ENCODE results near the gene PRPF4. TPM values are rescaled to one million over a fixed set of nuclear protein-coding genes. Genes with fewer than 3 reads are reported as not detected.

PRPF4 gene
- total and polyA plus RNA-seq, 9 donors: 16.5 to 25.2 (median 20.1) TPM

- H3K4me1 ChIP-seq (ENCODE audit: control insufficient read depth, insufficient read depth, low read length): no peaks in the 10 kb centered on the region
- no peaks in the 10 kb centered on the region for H3K9me3 ChIP-seq (replicated peaks; ENCODE audit: control insufficient read depth, low read depth, low read length)
- no peak for DNase-seq
- no peak overlapping the region for H3K27ac ChIP-seq (ENCODE audit: low read length)
- no peaks in the 10 kb centered on the region for H3K36me3 ChIP-seq (ENCODE audit: control insufficient read depth, insufficient read depth, low read length)
- no peak overlapping the region for H3K4me3 ChIP-seq (ENCODE audit: low read length)
- H3K27me3 ChIP-seq (ENCODE audit: control insufficient read depth, insufficient read depth, low read length): no peaks in the 10 kb centered on the region
- WGBS (ENCODE audit: insufficient coverage): 89% methylated on average over 2 of the region's 4 CpGs
Measured at GRCh38 chr9:113326230-113326629, 50.8 kb downstream of the PRPF4 start.

DNA sequence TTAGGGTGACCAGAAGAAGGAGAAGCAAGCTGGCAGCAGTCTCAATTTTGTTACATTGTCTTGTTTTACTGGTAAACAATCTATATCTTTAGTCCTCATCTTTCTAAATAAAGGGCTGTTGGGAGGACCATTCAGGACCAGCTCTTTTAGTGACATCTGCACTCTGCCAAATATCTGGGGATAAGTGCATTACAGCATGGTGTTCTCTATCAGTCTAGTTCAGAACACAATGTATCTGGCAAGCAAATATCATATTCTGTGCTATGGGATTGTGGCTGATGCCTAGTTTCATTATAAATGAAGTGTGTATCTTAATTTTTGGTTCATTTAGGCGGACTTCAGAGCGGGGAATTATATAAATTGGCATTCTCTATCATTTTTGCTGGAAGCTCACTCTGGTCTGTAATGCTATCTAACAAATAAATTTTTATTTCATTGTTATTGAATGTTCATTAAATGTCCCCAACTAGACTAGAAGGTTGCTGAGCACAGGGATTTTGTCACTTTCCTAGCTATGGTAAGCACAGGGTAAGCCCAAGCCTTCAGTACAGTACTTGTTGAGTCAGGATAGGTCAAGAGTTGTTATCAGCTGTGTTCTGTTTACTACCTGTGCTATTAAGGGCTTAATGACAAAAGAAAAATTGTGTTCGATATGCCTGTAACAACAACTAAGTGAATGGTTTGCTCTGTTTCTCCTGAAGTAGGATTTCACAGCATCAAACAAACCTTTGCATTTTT is 52.8 kb downstream of the PRPF4 start:
- Histone ChIP-seq H3K9me3 (replicated peaks; ENCODE audit: control insufficient read depth, low read depth, low read length) (no peaks in the 10 kb centered on the region), H3K27me3 (ENCODE audit: control insufficient read depth, insufficient read depth, low read length) (no peaks in the 10 kb centered on the region), H3K27ac (ENCODE audit: low read length) (no peak overlapping the region), H3K4me3 (ENCODE audit: low read length) (no peak overlapping the region), H3K36me3 (ENCODE audit: control insufficient read depth, insufficient read depth, low read length) (no peaks in the 10 kb centered on the region), H3K4me1 (ENCODE audit: control insufficient read depth, insufficient read depth, low read length) (no peaks in the 10 kb centered on the region)
- WGBS (ENCODE audit: insufficient coverage): no CpG with 5 or more reads among the region's 3 CpGs
- no peak for DNase-seq

GRCh38 chr9:113331780-113332179 is 56.3 kb downstream of the PRPF4 start:
- no peaks in the 10 kb centered on the region for H3K4me1 ChIP-seq (ENCODE audit: control insufficient read depth, insufficient read depth, low read length)
- no peaks in the 10 kb centered on the region for H3K9me3 ChIP-seq (replicated peaks; ENCODE audit: control insufficient read depth, low read depth, low read length)
- H3K36me3 ChIP-seq (ENCODE audit: control insufficient read depth, insufficient read depth, low read length): no peaks in the 10 kb centered on the region
- DNase-seq: no peak
- H3K27ac ChIP-seq (ENCODE audit: low read length): no peak overlapping the region
- H3K27me3 ChIP-seq (ENCODE audit: control insufficient read depth, insufficient read depth, low read length): no peaks in the 10 kb centered on the region
- 40% methylated on average over 1 of the region's 4 CpGs for WGBS (ENCODE audit: insufficient coverage)
- H3K4me3 ChIP-seq (ENCODE audit: low read length): no peak overlapping the region

DNA sequence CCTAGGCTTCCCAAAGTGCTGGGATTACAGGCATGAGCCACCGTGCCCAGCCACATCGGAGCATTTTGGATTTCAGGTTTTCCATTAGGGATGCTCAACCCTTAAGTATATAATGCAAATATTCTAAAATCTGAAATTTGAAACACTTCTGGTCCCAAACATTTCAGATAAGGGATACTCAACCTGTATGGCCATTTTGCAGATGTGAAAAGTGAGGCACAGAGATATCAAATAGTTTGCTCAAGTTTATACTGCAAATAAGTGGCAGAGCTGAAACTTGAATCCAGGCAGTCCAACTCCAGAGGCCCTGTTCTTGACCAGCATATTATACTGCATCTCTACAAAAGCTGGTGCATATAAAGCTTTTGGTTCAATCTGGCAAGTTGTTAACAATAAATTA is 62.3 kb downstream of the PRPF4 start:
- no CpG with 5 or more reads among the region's 2 CpGs for WGBS (ENCODE audit: insufficient coverage)
- no peaks in the 10 kb centered on the region for H3K9me3 ChIP-seq (replicated peaks; ENCODE audit: control insufficient read depth, low read depth, low read length)
- H3K27me3 ChIP-seq (ENCODE audit: control insufficient read depth, insufficient read depth, low read length): no peaks in the 10 kb centered on the region
- H3K36me3 ChIP-seq (ENCODE audit: control insufficient read depth, insufficient read depth, low read length): no peaks in the 10 kb centered on the region
- H3K4me1 ChIP-seq (ENCODE audit: control insufficient read depth, insufficient read depth, low read length): peaks cover 4% of the 10 kb centered on the region
- no peak for DNase-seq
- H3K27ac ChIP-seq (ENCODE audit: low read length): no peak overlapping the region
- H3K4me3 ChIP-seq (ENCODE audit: low read length): no peak overlapping the region

- Histone ChIP-seq H3K4me3 (ENCODE audit: low read length) (peak within 1 kb of the TSS; percentile 90), H3K9me3 (replicated peaks; ENCODE audit: control insufficient read depth, low read depth, low read length) (no peaks in the 10 kb centered on the region), H3K4me1 (ENCODE audit: control insufficient read depth, insufficient read depth, low read length) (peaks cover 7% of the 10 kb centered on the region), H3K36me3 (ENCODE audit: control insufficient read depth, insufficient read depth, low read length) (no peaks in the 10 kb centered on the region), H3K27ac (ENCODE audit: low read length) (peak within 1 kb of the TSS; percentile 83), H3K27me3 (ENCODE audit: control insufficient read depth, insufficient read depth, low read length) (no peaks in the 10 kb centered on the region)
- DNase-seq: peak; percentile 95
- WGBS (ENCODE audit: insufficient coverage): 0% methylated on average over 41 of the region's 46 CpGs
Measured at GRCh38 chr9:113340011-113340699, 64.7 kb downstream of the PRPF4 start, which contains the start of gene WDR31. WDR31 (minus strand) TSS chr9:113340275; CDS start chr9:113332022, 8,253 bp downstream.

DNA sequence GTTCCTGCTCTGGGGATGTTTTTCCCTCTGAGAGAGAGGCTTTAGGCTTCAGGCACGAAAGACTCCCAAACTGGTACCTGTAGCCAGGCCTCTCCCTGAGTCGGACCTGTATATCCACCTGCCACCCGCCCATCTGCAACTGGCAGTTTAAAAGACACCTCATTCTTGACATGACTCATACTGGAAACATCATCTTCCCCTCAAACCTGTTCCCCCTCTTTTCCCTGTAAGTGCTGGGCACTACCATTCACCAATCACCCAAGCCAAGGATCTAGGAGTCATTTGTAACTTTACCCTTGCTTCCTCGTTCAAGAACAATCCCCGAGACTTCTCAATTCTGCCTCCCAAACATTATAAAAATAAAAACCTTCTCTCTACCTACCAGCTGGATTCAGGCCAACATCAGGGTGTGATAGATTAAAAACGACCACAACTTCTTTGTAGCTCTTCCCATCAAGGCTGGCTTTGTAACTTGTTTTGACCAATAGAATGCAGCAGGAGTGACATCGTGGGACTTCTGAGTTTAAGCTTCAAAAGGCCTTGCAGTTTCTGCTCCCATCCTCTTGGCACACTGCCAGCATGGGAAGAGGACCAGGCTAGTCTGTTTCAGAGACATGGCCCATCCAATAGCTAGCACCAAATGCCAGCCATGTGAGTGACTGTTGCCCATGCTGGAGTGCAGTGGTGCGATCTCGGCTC is 66.4 kb downstream of the PRPF4 start:
- peaks cover 7% of the 10 kb centered on the region for H3K4me1 ChIP-seq (ENCODE audit: control insufficient read depth, insufficient read depth, low read length)
- no peak for DNase-seq
- H3K27ac ChIP-seq (ENCODE audit: low read length): no peak overlapping the region
- H3K4me3 ChIP-seq (ENCODE audit: low read length): no peak overlapping the region
- 82% methylated on average over 6 of the region's 9 CpGs for WGBS (ENCODE audit: insufficient coverage)
- no peaks in the 10 kb centered on the region for H3K36me3 ChIP-seq (ENCODE audit: control insufficient read depth, insufficient read depth, low read length)
- H3K27me3 ChIP-seq (ENCODE audit: control insufficient read depth, insufficient read depth, low read length): peaks cover 2% of the 10 kb centered on the region
- no peaks in the 10 kb centered on the region for H3K9me3 ChIP-seq (replicated peaks; ENCODE audit: control insufficient read depth, low read depth, low read length)

Other genes starting within 250 kb of the PRPF4 start
- gene ZFP37, start 218.9 kb upstream of the PRPF4 start, total RNA-seq: 5.5 TPM
- 1 to 10 TPM; 2.7 to 6.1 (median 4.4) TPM for gene ZFP37, start 218.9 kb upstream of the PRPF4 start, polyA plus RNA-seq (ENCODE audit: insufficient read depth in 1 of 8, insufficient read length in 8 of 8, low replicate concordance in 1 of 8)
- gene SLC31A2, start 124.7 kb upstream of the PRPF4 start, total RNA-seq: 4.1 TPM
- 1 to 10 TPM; 2.1 to 4.3 (median 2.8) TPM for gene SLC31A2, start 124.7 kb upstream of the PRPF4 start, polyA plus RNA-seq (ENCODE audit: insufficient read depth in 1 of 8, insufficient read length in 8 of 8, low replicate concordance in 1 of 8)
- 16.8 TPM for gene FKBP15, start 54.4 kb upstream of the PRPF4 start, total RNA-seq
- gene FKBP15, start 54.4 kb upstream of the PRPF4 start, polyA plus RNA-seq (ENCODE audit: insufficient read depth in 1 of 8, insufficient read length in 8 of 8, low replicate concordance in 1 of 8): 10 to 100 TPM; 16.9 to 24.2 (median 20.3) TPM
- gene SLC31A1, start 54.1 kb upstream of the PRPF4 start, total RNA-seq: 8.0 TPM
- 10 to 100 TPM in 5 of 8 donors, 1 to 10 TPM in 3; 8.0 to 14.2 (median 10.2) TPM for gene SLC31A1, start 54.1 kb upstream of the PRPF4 start, polyA plus RNA-seq (ENCODE audit: insufficient read depth in 1 of 8, insufficient read length in 8 of 8, low replicate concordance in 1 of 8)
- gene CDC26, start 86 bp upstream of the PRPF4 start, total RNA-seq: 33.2 TPM
- gene CDC26, start 86 bp upstream of the PRPF4 start, polyA plus RNA-seq (ENCODE audit: insufficient read depth in 1 of 8, insufficient read length in 8 of 8, low replicate concordance in 1 of 8): 10 to 100 TPM; 19.7 to 27.8 (median 24.7) TPM
- 0.04 TPM for gene RNF183, start 27.7 kb downstream of the PRPF4 start, total RNA-seq
- gene RNF183, start 27.7 kb downstream of the PRPF4 start, polyA plus RNA-seq (ENCODE audit: insufficient read depth in 1 of 8, insufficient read length in 8 of 8, low replicate concordance in 1 of 8): under 1 TPM in 4 of 8 donors, not detected in 4; 0.08 to 0.35 (median 0.13) TPM
- 1.2 TPM for gene WDR31, start 64.6 kb downstream of the PRPF4 start, total RNA-seq
- 1 to 10 TPM; 1.6 to 3.3 (median 2.5) TPM for gene WDR31, start 64.6 kb downstream of the PRPF4 start, polyA plus RNA-seq (ENCODE audit: insufficient read depth in 1 of 8, insufficient read length in 8 of 8, low replicate concordance in 1 of 8)
- 0.22 TPM for gene BSPRY, start 73.9 kb downstream of the PRPF4 start, total RNA-seq
- under 1 TPM; 0.40 to 0.97 (median 0.56) TPM for gene BSPRY, start 73.9 kb downstream of the PRPF4 start, polyA plus RNA-seq (ENCODE audit: insufficient read depth in 1 of 8, insufficient read length in 8 of 8, low replicate concordance in 1 of 8)
- gene HDHD3, start 101.3 kb downstream of the PRPF4 start, total RNA-seq: 5.5 TPM
- 10 to 100 TPM in 1 of 8 donors, 1 to 10 TPM in 7; 4.1 to 11.3 (median 5.8) TPM for gene HDHD3, start 101.3 kb downstream of the PRPF4 start, polyA plus RNA-seq (ENCODE audit: insufficient read depth in 1 of 8, insufficient read length in 8 of 8, low replicate concordance in 1 of 8)
- 11.3 TPM for gene ALAD, start 125.6 kb downstream of the PRPF4 start, total RNA-seq
- 10 to 100 TPM; 20.0 to 26.3 (median 21.6) TPM for gene ALAD, start 125.6 kb downstream of the PRPF4 start, polyA plus RNA-seq (ENCODE audit: insufficient read depth in 1 of 8, insufficient read length in 8 of 8, low replicate concordance in 1 of 8)
- gene POLE3, start 135.0 kb downstream of the PRPF4 start, total RNA-seq: 39.1 TPM
- 10 to 100 TPM; 36.2 to 51.0 (median 48.0) TPM for gene POLE3, start 135.0 kb downstream of the PRPF4 start, polyA plus RNA-seq (ENCODE audit: insufficient read depth in 1 of 8, insufficient read length in 8 of 8, low replicate concordance in 1 of 8)
- 0.22 TPM for gene C9orf43, start 135.1 kb downstream of the PRPF4 start, total RNA-seq
- gene C9orf43, start 135.1 kb downstream of the PRPF4 start, polyA plus RNA-seq (ENCODE audit: insufficient read depth in 1 of 8, insufficient read length in 8 of 8, low replicate concordance in 1 of 8): under 1 TPM; 0.19 to 0.46 (median 0.27) TPM
- 52.4 TPM for gene RGS3, start 188.1 kb downstream of the PRPF4 start, total RNA-seq
- gene RGS3, start 188.1 kb downstream of the PRPF4 start, polyA plus RNA-seq (ENCODE audit: insufficient read depth in 1 of 8, insufficient read length in 8 of 8, low replicate concordance in 1 of 8): 10 to 100 TPM; 38.0 to 63.3 (median 49.0) TPM

Measured in muscle of leg (tissue), 11 donors.